GM21576 (cell line): ENCODE data around the gene MEN1.

Source experiments
- ATAC-seq: cut with Tn5 transposase; IDR thresholded peaks from one replicate; pipeline ENCODE4 v1.9.1; 2021; ENCODE audit warnings: mild to moderate bottlenecking, moderate library complexity; ENCODE audit not compliant: unreplicated experiment

Gene MEN1

DNA sequence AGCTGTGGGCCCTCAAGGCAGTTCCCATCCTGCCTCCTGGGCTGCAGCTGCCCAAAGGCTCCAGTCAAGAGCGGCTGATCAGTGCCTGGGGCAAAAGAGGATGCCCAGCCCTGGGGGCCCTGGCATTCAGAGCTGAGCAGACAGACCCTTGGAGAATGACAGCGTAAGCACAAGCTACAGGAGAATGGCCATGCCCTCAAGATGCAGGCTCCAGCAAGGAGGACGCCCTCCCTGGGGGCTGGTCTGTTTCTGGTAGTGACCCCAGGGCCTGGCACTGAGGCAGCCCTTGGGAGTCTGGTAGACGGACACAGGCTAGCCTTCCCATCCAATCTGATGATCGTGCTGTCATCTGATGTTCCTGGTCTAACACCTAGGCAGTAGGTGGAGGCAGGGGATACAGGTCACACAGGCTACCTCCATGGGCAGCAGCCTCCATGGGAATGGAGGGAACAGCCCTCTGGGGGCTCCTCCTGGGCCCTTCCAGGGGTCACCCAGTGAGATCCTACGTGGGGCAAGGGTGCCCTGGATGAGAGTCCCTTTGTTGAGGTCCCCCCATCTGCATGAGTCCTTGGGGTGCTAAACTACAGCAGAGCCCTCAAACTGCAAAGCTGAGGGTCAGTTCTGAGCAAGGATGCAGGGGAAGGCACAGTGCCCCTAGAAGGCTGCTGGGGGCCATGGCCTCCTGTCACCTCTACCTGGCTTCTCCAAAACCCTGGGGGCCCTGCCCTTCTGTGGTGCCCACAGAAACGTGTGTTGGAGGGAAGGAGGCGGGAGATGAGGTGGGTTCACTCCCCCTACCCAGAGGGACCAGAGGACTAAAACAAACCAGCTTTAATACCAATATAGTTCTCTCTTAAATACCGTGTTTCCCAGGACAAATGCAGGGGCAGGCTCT, 21.8 kb downstream of the MEN1 start:
- ATAC-seq = no peak

DNA sequence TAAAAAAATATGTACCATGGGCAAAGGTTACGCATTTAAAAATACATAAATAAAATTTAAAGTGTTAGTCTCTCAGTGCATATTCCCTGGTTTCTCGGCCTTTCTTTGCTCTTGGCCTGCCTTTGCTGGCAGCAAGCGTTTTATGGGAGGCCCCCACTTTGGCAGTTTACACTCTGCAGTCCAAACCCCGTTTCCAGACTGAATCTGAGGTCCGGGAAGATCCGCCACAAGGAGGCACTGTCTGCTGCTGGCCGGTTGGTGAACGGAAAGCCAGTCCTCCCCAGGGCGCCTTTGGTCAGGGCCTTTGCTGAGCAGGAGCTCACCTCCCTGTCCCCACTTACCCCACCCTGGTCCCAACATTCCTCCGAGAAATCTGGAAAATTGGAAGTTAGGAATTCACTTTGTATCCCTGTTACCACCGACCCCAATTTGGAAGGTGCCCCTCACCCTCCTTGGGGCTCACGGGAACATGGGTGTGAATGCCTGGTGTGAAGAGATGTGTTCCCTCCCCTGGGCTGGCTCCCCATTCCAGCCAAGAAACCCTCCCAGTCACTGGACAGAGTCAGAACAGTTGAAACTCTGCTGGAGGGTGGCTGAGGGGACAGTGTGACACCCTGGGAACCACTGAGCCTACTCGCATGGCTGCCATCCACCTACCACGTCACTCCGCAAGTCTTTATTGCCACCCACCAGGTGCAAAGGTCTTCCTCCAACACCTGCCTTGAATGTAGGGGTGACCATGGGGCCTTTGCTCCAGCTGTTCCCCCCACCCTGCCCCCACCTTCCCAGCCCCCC, 22.6 kb downstream of the MEN1 start:
- no peak for ATAC-seq

DNA sequence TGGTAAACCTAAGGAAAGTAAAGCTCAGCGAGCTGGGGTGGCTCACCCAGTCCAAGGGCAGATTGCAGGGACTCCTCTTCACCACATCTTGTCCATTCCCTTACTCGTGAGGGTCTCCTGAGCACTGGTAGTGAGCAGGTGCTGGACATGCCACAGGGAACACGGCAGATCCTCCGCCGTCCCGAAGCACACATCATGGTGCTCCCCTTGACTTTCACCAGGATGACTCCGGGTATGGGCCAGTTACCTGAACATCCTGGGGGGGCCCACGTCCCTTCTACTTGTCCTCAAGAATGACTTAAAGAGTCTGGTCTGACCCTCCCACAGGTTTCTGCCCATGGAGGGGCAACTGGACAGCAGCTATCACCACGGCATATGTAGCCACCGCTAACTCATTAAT, 24.0 kb downstream of the MEN1 start:
- no peak for ATAC-seq

DNA sequence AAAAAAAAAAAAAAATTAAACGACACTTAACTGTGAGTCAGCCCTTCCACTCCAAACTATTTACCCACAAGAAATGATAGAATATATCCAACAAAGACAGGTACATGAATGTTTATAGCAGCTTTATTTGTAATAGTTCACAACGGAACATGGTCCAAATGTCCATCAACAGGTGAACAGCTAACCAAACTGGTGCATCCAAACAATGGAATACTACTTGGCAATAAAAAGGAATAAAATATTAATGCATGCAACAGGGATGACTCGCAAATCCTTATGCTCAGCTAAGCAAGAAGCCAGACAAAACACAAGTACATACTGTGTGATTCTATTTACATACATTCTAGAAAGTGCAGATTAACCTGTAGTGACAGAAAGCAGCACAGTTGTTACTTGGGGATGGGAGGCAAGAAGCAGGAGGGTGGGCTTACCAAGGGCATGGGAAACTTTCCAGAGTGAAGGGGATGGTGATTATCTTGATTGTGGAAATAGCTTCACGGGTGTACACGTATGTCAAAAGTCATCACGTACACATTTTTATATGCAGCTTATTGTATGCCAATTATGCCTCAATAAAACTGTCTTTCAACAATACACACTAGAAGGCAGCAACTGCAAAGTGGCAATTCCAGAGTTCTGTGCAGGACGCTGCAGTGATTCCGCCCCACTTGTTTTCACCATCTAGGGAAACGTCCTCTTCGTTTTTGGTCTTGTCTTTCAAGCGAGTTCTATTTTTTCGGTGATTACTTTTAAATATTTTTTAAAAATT, 25.4 kb downstream of the MEN1 start:
- no peak for ATAC-seq

DNA sequence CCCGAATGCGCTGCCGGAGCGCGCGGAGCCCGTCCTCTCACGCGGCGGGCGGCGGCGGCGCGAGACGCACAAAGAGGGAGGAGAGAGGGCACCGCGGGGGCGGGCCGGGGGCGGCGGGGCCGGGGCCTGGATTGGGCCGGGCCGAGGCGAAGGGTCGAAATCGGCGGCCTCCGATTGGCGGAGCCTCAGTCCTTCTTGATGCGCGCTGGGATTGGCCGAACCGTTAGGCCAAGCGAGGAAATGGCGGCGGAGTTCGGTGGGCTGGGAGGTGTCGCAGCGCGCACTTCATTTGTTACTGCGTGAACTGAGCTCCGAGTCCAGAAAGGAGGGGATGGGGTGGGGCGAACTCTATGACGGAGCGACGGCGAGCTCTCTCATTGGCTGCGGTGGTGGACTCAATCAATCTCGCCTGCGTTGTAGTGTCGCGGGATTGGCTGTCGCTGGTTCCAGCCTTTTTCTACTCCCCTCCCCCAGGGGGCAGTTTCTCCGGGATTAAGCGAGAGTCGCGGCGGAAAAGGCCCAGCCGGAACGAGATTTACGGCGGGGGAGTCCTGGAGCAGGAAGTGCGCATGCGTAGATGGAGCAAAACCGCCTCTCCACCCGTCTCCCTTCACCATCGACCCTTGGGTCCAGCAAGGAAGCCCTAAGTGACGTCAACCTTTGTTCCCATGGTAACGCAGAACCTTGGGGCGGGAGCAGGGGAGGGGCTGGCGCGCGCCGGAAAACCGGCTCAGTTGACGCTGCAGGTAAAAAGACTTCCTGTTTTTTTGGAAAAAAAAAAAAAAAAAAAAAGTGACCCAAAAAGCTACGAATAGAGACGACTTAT, 31.7 kb downstream of the MEN1 start, which contains the start of gene SF1:
Gene SF1, minus strand, starts transcription at position 70 of the 826 bp plus-strand sequence. CDS start 150 bp downstream, outside the sequence.
- peak; percentile 75 for ATAC-seq

DNA sequence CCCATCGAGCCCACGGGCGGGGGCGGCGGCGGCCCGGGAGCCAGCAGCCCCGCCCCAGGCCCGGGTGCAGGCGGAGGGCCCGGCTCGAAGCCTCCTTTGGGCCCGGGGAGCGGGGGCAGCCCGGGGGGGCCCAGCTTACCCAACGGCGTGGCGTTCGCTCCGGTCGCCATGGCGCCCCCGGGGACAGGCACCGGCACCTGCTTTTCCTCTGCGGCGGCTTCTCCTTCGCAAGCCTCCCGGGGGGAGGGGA, 32.2 kb downstream of the MEN1 start:
- no peak for ATAC-seq

DNA sequence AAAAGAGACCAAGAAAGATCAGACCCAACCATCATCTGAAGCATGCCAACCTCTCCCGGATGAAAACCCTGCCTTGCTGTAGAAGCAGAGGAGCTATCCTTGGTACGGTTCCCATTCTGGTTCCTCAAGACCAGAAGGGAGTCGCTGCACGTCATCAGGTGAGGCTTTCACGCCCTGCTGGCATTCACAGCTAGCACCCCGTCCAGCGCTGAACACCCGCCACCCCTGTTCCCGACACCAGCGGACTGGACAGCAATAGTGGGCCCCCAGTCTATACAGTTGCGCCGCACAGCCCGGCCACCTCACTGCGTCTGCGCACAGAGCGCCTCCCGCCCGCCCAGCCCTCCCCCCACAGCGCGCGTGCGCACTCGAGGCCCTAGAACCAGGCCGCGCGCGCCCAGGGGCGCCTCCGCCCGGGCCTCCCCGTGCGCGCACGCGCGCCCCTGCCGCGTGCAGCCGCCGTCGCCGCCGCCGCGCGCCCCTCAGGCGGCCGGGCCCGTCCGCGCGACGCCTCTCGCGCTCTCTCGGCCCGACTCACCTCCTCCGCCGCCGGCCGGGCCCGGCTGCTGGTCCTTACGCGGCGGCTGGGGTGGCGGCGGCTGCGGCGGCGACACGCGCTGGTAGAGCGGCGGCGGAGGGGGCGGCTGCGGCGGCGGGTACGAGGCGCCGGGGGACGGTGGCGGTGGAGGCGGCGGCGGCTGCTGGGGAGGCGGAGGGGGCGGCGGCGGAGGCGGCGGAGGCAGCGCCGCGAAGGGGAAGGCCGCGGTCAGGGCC, 32.7 kb downstream of the MEN1 start:
- no peak for ATAC-seq

DNA sequence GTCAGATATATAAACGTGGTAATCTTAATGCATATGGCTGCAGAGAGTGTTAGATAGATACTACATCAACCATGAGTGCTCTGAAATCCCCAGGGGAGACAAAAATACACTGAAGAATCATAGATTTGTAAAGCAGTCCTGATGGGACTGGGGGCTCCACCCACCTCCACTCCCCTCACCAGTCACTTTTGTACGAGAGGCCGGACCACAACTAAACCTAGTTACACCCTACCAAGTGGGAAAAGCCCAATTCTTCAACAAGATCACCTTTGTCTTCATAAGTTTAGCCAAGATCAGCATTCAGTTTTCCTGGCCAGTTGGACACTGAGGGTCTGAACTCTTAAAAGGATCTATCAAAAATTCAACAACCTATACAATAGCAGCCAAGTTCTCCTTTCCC, 33.5 kb downstream of the MEN1 start:
- no peak for ATAC-seq

DNA sequence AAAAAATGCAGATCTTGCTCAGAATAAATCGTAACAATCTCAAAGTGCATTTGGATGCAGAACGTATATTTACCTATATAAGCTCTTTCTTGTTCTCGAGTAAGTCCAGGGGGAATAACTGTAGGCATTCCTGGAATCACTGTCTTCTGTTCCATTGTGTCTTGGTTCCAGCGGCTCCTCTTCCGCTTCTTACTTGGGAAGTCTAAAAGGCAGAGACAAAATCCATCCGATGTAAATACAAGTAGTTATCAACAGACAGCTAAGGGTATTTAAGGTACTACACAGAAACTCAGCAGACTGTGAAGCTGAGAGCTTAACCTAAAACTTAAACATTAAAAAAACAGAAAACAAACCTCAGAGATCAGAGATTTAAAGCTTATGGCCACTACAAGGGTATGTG, 33.9 kb downstream of the MEN1 start:
- ATAC-seq = no peak

DNA sequence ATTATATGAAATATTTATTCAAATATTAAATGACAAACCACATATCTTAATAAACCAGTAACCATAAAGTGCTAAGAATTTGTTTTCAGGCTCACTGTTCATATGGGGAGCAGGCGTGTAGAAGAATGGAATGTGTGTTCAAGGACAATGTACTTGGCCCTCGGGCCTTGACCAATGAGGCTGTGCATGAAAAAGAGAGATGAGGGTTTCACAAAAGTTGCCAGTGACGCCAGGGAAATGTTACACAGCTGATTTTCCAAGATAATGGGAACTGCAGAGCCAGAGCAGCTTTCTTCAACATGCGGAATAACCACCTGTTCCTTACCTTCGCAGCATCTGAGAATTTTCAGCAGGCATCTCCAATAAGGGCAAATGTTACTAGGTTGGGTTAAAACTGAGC, 36.2 kb downstream of the MEN1 start:
- no peak for ATAC-seq

DNA sequence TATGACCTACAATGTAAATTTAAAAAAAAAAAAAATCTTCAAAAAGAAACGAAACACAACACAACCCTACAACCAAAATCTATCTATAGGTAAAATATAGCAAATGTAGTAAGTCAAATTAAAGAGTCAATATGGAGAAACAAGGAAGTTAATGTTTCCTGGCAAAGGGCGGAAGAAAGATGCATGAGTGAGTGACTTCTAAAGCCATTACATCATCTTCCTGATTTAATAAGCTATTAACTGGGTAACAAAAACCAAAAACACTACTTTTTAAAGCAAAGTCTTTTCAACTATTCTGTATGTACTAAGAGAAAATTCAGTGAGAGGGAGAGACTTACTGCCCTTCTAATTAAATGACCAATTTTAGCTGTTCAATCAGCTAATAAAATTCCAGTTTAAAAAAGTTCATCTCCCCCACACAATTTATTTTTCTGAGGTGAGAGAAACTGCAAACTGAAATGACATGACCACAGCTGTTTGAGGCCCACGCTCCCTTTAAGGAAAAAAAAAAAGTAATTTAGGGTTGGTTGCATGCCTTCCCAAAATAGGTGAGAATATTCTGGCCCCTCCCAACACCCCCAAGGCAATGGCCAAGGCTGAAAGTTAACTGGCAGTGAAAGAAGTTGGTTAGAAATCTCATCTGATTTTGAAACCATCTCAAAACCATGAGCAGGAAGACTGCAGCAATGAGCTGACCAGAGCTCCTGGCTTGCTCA, 37.9 kb downstream of the MEN1 start:
- peak; percentile 43 for ATAC-seq

DNA sequence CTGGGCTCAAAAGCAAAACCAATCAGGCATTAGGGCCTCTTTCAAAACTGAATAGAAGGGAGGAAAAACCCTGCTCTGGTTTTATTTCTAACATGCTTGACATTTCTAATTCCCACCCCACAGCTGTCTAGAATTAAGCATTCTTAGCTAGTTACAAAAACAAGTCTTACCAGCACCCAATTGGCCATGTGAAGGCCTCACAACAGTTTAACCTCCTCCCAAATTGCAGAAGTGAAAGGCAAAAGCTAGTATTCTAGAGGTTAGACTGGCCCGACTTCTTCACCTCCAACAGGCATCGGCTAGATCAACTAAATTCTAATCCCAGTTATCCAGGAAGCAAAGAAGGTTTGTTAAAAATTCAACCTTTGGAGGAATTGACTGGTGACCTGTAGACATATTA, 38.5 kb downstream of the MEN1 start:
- peak; percentile 32 for ATAC-seq

DNA sequence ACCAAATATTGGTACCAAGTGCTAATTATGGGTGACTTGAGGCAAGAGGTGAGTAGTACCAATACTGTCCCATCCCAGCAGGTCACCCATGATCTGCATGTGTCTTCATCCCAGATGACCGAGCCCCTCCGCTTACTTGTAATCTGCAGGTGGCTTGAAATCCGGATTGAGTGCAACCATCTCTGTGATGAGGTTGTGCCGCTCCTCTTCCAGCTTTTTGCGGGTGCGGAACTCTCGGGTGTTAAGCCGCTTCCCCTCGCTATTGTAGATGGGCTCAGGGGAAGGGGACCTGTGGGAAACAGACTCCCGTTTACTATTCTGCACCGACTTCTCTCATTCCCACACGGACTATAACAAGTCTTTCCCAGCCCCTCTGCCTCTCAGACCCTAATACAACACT, 40.2 kb downstream of the MEN1 start:
- no peak for ATAC-seq

DNA sequence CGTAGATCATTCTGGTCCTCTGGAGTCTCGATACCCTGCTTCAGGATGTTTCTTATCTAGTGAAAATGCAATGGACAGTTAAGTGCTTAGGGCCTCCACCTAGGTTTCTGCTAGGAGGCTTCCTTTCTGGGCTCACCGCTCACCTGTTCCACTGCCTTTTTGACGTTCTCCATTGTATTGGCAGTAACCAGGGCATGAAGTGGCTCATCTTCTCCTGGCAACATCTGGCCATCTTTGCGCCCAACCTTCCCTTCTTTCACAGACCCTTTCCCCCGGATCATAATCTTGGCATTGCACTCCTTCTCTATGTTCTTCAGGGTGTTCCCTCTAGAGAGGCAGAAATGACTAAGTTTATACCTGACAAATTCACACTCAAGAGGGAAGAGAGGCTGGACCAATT, 41.1 kb downstream of the MEN1 start:
- ATAC-seq = no peak

DNA sequence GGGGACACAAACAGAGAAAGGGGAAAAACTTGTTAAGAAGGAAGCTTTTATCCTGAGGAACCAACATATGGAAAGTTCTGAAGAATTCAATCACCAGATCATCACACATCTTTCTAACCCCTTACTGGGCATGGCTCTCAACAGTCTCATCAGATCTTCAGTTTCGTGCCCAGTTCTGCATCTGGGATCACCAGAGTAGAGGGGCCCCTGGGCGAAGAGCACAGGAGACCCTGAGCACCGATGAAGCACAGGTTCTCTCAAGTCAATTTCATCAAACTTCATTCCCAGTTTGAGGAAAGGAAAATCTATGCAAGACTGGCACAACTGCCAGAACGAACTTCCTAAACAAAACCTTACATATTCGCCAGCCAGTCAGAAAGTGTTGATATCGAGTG, 42.1 kb downstream of the MEN1 start:
- no peak for ATAC-seq

DNA sequence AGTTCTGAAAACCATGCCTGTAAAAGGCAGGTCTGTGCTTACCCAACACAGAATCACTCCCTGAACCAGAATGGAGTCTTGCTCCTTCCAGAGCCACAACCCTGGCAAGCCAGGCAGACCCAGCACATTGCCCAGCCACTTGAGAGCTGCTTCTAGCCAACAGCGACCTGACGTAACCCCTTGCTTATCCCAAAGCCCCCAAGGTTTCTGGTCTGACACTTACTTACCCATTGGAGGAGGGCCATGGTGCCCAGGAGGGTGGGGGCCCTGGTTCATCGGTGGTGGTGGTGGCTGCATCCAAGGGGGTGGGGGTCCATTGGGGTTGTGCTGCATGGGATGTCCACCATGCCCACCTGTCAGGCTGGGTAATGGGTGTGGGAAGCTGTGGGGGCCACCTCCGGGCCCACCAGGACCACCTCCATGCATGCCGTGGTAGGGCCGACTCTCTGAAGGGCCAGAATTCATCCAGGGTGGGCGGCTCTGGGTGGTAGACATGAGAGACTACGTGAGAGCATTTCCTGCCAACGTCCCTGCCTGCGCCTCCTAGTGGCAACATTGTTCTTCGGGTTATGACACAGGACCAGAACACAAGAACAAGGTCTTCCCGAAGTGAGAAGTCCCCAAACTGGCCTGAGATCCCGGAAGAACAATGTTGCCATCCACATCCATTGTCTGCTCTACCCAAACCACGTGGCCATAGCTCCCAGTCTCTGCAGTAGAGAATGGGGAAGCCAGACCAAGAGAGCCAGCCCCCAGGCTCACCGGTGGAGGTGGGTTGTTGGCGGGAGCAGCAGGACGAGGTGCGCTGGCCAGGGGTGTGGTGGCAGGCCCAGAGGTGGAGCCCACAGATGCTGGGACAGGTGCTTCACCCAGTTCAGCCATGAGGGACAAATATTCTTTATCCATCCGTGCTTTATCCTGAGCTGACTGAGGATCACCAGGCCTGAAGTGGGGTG, 42.7 kb downstream of the MEN1 start:
- ATAC-seq = no peak

DNA sequence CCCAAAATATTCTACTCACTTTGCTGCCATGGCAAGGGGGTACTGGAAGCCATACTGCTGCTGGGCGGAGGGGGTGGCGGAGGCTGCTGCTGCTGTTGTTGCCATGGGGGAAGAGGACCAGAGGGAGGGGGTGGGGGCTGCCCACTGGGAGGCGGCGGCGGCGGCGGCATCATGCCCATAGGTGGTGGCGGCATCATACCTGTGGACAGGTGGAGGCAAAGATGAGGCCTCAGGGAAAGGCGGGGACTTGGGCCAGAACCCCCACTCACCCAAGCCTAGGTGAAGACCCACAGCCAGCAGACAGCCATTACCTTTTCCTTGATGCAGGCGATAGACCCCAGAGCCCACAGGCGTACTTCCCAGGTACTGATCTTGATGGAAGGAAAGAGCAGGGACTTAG, 43.5 kb downstream of the MEN1 start:
- ATAC-seq = no peak
